ENCODE measurements around the gene TTC3. TPM values are rescaled to one million over a fixed set of nuclear protein-coding genes. Genes with fewer than 3 reads are reported as not detected.

TTC3 gene
- total and polyA plus RNA-seq, 4 donors: 197 to 556 (median 295) TPM

GRCh38 chr21:37155186-37155585 is 82.1 kb downstream of the TTC3 start:
- no peak overlapping the region for H3K27ac ChIP-seq (ENCODE audit: low read depth, low read length)
- H3K9me3 ChIP-seq (ENCODE audit: control insufficient read depth, insufficient read depth, low read length): no peaks in the 10 kb centered on the region
- DNase-seq (ENCODE audit: low read depth in 4 of 6, low spot score in 6 of 6): no peak
- peaks cover 19% of the 10 kb centered on the region for H3K36me3 ChIP-seq (ENCODE audit: control insufficient read depth, insufficient read depth, low read length)
- H3K4me3 ChIP-seq (ENCODE audit: low read depth, low read length): no peak overlapping the region
- H3K4me1 ChIP-seq (ENCODE audit: control insufficient read depth, insufficient read depth, low read length): no peaks in the 10 kb centered on the region
- no peaks in the 10 kb centered on the region for H3K27me3 ChIP-seq (ENCODE audit: control insufficient read depth, insufficient read depth, low read length)
- WGBS (ENCODE audit: insufficient coverage): no CpG with 5 or more reads among the region's 3 CpGs

- no peaks in the 10 kb centered on the region for H3K9me3 ChIP-seq (ENCODE audit: control insufficient read depth, insufficient read depth, low read length)
- WGBS (ENCODE audit: insufficient coverage): 71% methylated on average over 2 of the region's 3 CpGs
- H3K27me3 ChIP-seq (ENCODE audit: control insufficient read depth, insufficient read depth, low read length): no peaks in the 10 kb centered on the region
- no peak overlapping the region for H3K27ac ChIP-seq (ENCODE audit: low read depth, low read length)
- peaks cover 20% of the 10 kb centered on the region for H3K36me3 ChIP-seq (ENCODE audit: control insufficient read depth, insufficient read depth, low read length)
- no peak overlapping the region for H3K4me3 ChIP-seq (ENCODE audit: low read depth, low read length)
- no peak for DNase-seq (ENCODE audit: low read depth in 4 of 6, low spot score in 6 of 6)
- H3K4me1 ChIP-seq (ENCODE audit: control insufficient read depth, insufficient read depth, low read length): no peaks in the 10 kb centered on the region
Observed at GRCh38 chr21:37157938-37158337, 84.9 kb downstream of the TTC3 start.

GRCh38 chr21:37159053-37159776 is 86.2 kb downstream of the TTC3 start:
- WGBS (ENCODE audit: insufficient coverage): 95% methylated on average over 3 of the region's 8 CpGs
- H3K36me3 ChIP-seq (ENCODE audit: control insufficient read depth, insufficient read depth, low read length): peaks cover 18% of the 10 kb centered on the region
- H3K27ac ChIP-seq (ENCODE audit: low read depth, low read length): no peak overlapping the region
- no peak for DNase-seq (ENCODE audit: low read depth in 4 of 6, low spot score in 6 of 6)
- no peaks in the 10 kb centered on the region for H3K4me1 ChIP-seq (ENCODE audit: control insufficient read depth, insufficient read depth, low read length)
- no peaks in the 10 kb centered on the region for H3K9me3 ChIP-seq (ENCODE audit: control insufficient read depth, insufficient read depth, low read length)
- no peak overlapping the region for H3K4me3 ChIP-seq (ENCODE audit: low read depth, low read length)
- H3K27me3 ChIP-seq (ENCODE audit: control insufficient read depth, insufficient read depth, low read length): no peaks in the 10 kb centered on the region

- Histone ChIP-seq H3K9me3 (ENCODE audit: control insufficient read depth, insufficient read depth, low read length) (no peaks in the 10 kb centered on the region), H3K36me3 (ENCODE audit: control insufficient read depth, insufficient read depth, low read length) (peaks cover 17% of the 10 kb centered on the region), H3K4me1 (ENCODE audit: control insufficient read depth, insufficient read depth, low read length) (no peaks in the 10 kb centered on the region), H3K27me3 (ENCODE audit: control insufficient read depth, insufficient read depth, low read length) (no peaks in the 10 kb centered on the region), H3K4me3 (ENCODE audit: low read depth, low read length) (no peak overlapping the region), H3K27ac (ENCODE audit: low read depth, low read length) (no peak overlapping the region)
- WGBS (ENCODE audit: insufficient coverage): no CpG with 5 or more reads among the region's 1 CpG
- no peak for DNase-seq (ENCODE audit: low read depth in 4 of 6, low spot score in 6 of 6)
Observed at GRCh38 chr21:37159949-37160348, 86.9 kb downstream of the TTC3 start.

GRCh38 chr21:37164742-37165141 is 91.7 kb downstream of the TTC3 start:
- Histone ChIP-seq H3K4me1 (ENCODE audit: control insufficient read depth, insufficient read depth, low read length) (no peaks in the 10 kb centered on the region), H3K27me3 (ENCODE audit: control insufficient read depth, insufficient read depth, low read length) (no peaks in the 10 kb centered on the region), H3K27ac (ENCODE audit: low read depth, low read length) (no peak overlapping the region), H3K36me3 (ENCODE audit: control insufficient read depth, insufficient read depth, low read length) (peaks cover 23% of the 10 kb centered on the region), H3K4me3 (ENCODE audit: low read depth, low read length) (no peak overlapping the region), H3K9me3 (ENCODE audit: control insufficient read depth, insufficient read depth, low read length) (no peaks in the 10 kb centered on the region)
- DNase-seq (ENCODE audit: low read depth in 4 of 6, low spot score in 6 of 6): no peak

- WGBS (ENCODE audit: insufficient coverage): 80% methylated on average over 3 of the region's 4 CpGs
- DNase-seq (ENCODE audit: low read depth in 4 of 6, low spot score in 6 of 6): no peak
- no peaks in the 10 kb centered on the region for H3K9me3 ChIP-seq (ENCODE audit: control insufficient read depth, insufficient read depth, low read length)
- H3K27ac ChIP-seq (ENCODE audit: low read depth, low read length): no peak overlapping the region
- H3K36me3 ChIP-seq (ENCODE audit: control insufficient read depth, insufficient read depth, low read length): peaks cover 23% of the 10 kb centered on the region
- no peak overlapping the region for H3K4me3 ChIP-seq (ENCODE audit: low read depth, low read length)
- no peaks in the 10 kb centered on the region for H3K27me3 ChIP-seq (ENCODE audit: control insufficient read depth, insufficient read depth, low read length)
- H3K4me1 ChIP-seq (ENCODE audit: control insufficient read depth, insufficient read depth, low read length): no peaks in the 10 kb centered on the region
Observed at GRCh38 chr21:37165586-37165985, 92.5 kb downstream of the TTC3 start.

- Histone ChIP-seq H3K4me1 (ENCODE audit: control insufficient read depth, insufficient read depth, low read length) (no peaks in the 10 kb centered on the region), H3K27me3 (ENCODE audit: control insufficient read depth, insufficient read depth, low read length) (no peaks in the 10 kb centered on the region), H3K9me3 (ENCODE audit: control insufficient read depth, insufficient read depth, low read length) (no peaks in the 10 kb centered on the region), H3K27ac (ENCODE audit: low read depth, low read length) (no peak overlapping the region), H3K4me3 (ENCODE audit: low read depth, low read length) (no peak overlapping the region), H3K36me3 (ENCODE audit: control insufficient read depth, insufficient read depth, low read length) (peaks cover 18% of the 10 kb centered on the region)
- DNase-seq (ENCODE audit: low read depth in 4 of 6, low spot score in 6 of 6): peak in 2 of 6 donors; percentile 15 to 55
- 57% methylated on average over 1 of the region's 3 CpGs for WGBS (ENCODE audit: insufficient coverage)
Observed at GRCh38 chr21:37166733-37167132, 93.7 kb downstream of the TTC3 start.

- no peak for DNase-seq (ENCODE audit: low read depth in 4 of 6, low spot score in 6 of 6)
- Histone ChIP-seq H3K4me1 (ENCODE audit: control insufficient read depth, insufficient read depth, low read length) (no peaks in the 10 kb centered on the region), H3K27me3 (ENCODE audit: control insufficient read depth, insufficient read depth, low read length) (no peaks in the 10 kb centered on the region), H3K27ac (ENCODE audit: low read depth, low read length) (no peak overlapping the region), H3K9me3 (ENCODE audit: control insufficient read depth, insufficient read depth, low read length) (no peaks in the 10 kb centered on the region), H3K4me3 (ENCODE audit: low read depth, low read length) (no peak overlapping the region), H3K36me3 (ENCODE audit: control insufficient read depth, insufficient read depth, low read length) (peaks cover 18% of the 10 kb centered on the region)
- WGBS (ENCODE audit: insufficient coverage): 100% methylated on average over 2 of the region's 4 CpGs
Observed at GRCh38 chr21:37168666-37169065, 95.6 kb downstream of the TTC3 start.

GRCh38 chr21:37172646-37173045 is 99.6 kb downstream of the TTC3 start:
- Histone ChIP-seq H3K4me3 (ENCODE audit: low read depth, low read length) (no peak overlapping the region), H3K36me3 (ENCODE audit: control insufficient read depth, insufficient read depth, low read length) (peaks cover 39% of the 10 kb centered on the region), H3K27me3 (ENCODE audit: control insufficient read depth, insufficient read depth, low read length) (no peaks in the 10 kb centered on the region), H3K27ac (ENCODE audit: low read depth, low read length) (peak overlapping the region; percentile 22), H3K4me1 (ENCODE audit: control insufficient read depth, insufficient read depth, low read length) (no peaks in the 10 kb centered on the region), H3K9me3 (ENCODE audit: control insufficient read depth, insufficient read depth, low read length) (no peaks in the 10 kb centered on the region)
- DNase-seq (ENCODE audit: low read depth in 4 of 6, low spot score in 6 of 6): no peak
- WGBS (ENCODE audit: insufficient coverage): 87% methylated on average over 3 of the region's 3 CpGs

GRCh38 chr21:37176716-37177115 is 103.7 kb downstream of the TTC3 start:
- H3K9me3 ChIP-seq (ENCODE audit: control insufficient read depth, insufficient read depth, low read length): no peaks in the 10 kb centered on the region
- no peak for DNase-seq (ENCODE audit: low read depth in 4 of 6, low spot score in 6 of 6)
- peaks cover 38% of the 10 kb centered on the region for H3K36me3 ChIP-seq (ENCODE audit: control insufficient read depth, insufficient read depth, low read length)
- H3K27ac ChIP-seq (ENCODE audit: low read depth, low read length): no peak overlapping the region
- no peaks in the 10 kb centered on the region for H3K4me1 ChIP-seq (ENCODE audit: control insufficient read depth, insufficient read depth, low read length)
- 84% methylated on average over 5 of the region's 5 CpGs for WGBS (ENCODE audit: insufficient coverage)
- no peaks in the 10 kb centered on the region for H3K27me3 ChIP-seq (ENCODE audit: control insufficient read depth, insufficient read depth, low read length)
- no peak overlapping the region for H3K4me3 ChIP-seq (ENCODE audit: low read depth, low read length)

Data from spinal cord (tissue), 10 donors.